ENCODE data around the gene CFAP20.

DNA sequence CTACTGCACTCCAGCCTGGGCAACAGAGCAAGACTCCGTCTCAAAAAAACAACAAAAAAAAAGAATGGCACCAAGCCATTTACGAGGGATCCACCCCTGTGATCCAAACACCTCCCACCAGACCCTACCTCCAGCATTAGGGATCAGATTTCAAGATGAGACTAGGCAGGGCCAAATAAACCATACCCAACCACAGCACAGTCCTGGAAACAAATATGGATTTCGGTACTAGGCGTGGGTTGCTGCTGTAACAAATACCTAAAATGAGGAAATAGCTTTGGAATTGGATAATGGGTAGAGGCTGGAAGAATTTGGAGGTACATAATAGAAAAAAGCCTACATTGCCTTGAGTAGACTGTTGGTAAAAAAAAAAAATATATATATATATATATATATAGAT lies 54.5 kb downstream of the CFAP20 start:
- TF ChIP-seq, protein P1, sequence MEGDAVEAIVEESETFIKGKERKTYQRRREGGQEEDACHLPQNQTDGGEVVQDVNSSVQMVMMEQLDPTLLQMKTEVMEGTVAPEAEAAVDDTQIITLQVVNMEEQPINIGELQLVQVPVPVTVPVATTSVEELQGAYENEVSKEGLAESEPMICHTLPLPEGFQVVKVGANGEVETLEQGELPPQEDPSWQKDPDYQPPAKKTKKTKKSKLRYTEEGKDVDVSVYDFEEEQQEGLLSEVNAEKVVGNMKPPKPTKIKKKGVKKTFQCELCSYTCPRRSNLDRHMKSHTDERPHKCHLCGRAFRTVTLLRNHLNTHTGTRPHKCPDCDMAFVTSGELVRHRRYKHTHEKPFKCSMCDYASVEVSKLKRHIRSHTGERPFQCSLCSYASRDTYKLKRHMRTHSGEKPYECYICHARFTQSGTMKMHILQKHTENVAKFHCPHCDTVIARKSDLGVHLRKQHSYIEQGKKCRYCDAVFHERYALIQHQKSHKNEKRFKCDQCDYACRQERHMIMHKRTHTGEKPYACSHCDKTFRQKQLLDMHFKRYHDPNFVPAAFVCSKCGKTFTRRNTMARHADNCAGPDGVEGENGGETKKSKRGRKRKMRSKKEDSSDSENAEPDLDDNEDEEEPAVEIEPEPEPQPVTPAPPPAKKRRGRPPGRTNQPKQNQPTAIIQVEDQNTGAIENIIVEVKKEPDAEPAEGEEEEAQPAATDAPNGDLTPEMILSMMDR (IDR thresholded peaks at IDR 0.05 in 2 of 3, conservative IDR thresholded peaks at IDR 0.05 in 1 of 3; ENCODE audit: borderline replicate concordance in 1 of 3, insufficient read depth in 1 of 3, low read depth in 2 of 3, low read length in 2 of 3): no peak
- TF ChIP-seq POLR2AphosphoS5 (IDR thresholded peaks at IDR 0.05; ENCODE audit: low read depth, low read length) (no peak), EZH2 (IDR thresholded peaks at IDR 0.05) (no peak), SIN3A (IDR thresholded peaks at IDR 0.05; ENCODE audit: low read depth) (no peak), SP1 (IDR thresholded peaks at IDR 0.05; ENCODE audit: low read depth) (no peak), EGR1 (IDR thresholded peaks at IDR 0.05; ENCODE audit: low read depth) (no peak)
- TF ChIP-seq, protein P2, sequence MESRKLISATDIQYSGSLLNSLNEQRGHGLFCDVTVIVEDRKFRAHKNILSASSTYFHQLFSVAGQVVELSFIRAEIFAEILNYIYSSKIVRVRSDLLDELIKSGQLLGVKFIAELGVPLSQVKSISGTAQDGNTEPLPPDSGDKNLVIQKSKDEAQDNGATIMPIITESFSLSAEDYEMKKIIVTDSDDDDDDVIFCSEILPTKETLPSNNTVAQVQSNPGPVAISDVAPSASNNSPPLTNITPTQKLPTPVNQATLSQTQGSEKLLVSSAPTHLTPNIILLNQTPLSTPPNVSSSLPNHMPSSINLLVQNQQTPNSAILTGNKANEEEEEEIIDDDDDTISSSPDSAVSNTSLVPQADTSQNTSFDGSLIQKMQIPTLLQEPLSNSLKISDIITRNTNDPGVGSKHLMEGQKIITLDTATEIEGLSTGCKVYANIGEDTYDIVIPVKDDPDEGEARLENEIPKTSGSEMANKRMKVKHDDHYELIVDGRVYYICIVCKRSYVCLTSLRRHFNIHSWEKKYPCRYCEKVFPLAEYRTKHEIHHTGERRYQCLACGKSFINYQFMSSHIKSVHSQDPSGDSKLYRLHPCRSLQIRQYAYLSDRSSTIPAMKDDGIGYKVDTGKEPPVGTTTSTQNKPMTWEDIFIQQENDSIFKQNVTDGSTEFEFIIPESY (IDR thresholded peaks at IDR 0.05; ENCODE audit: extremely low read depth, insufficient replicate concordance, low read length): no peak

Data from HCT116 (cell line).